HL-60 (cell line): ENCODE results near the gene SLC38A10.

Experiments used
- DNase-seq, 2 experiments: peaks; one replicate each; pipeline ENCODE4 v3.0.0-alpha.2; 2010 to 2020; ENCODE audit warnings: low read depth in 1 of 2, low spot score in 1 of 2
- H3K27ac ChIP-seq: fragments of 250-450 bp; sonication (Bioruptor Pico); replicated peaks from 2 replicates; pipeline ENCODE4 v1.5.1; 2020; ENCODE audit warnings: mild to moderate bottlenecking, moderate library complexity
- H3K27me3 ChIP-seq: fragments of 250-450 bp; sonication (Bioruptor Pico); 2 replicates; pipeline ENCODE4 v1.5.1; 2021; ENCODE audit warnings: mild to moderate bottlenecking, moderate library complexity; ENCODE audit not compliant: insufficient read depth, poor library complexity, severe bottlenecking
- H3K4me3 ChIP-seq: replicated peaks from 2 replicates; pipeline ENCODE4 v1.5.1; 2011; ENCODE audit warnings: mild to moderate bottlenecking, control low read depth, low read length; ENCODE audit not compliant: insufficient read depth
- CTCF ChIP-seq: IDR thresholded peaks from one replicate; pipeline ENCODE4 v1.5.1; 2011; ENCODE audit warnings: low read length, control low read depth, inconsistent platforms; ENCODE audit not compliant: insufficient read depth
- GABPA ChIP-seq: IDR thresholded peaks from 2 replicates; pipeline ENCODE4 v1.6.1; 2012; ENCODE audit warnings: low read depth
- POLR2AphosphoS5 ChIP-seq: IDR thresholded peaks from 2 replicates; pipeline ENCODE4 v1.6.1; 2012; ENCODE audit warnings: low read depth
- REST ChIP-seq: IDR thresholded peaks from 2 replicates; pipeline ENCODE4 v1.6.1; 2012; ENCODE audit warnings: low read depth; ENCODE audit not compliant: insufficient replicate concordance
- SPI1 ChIP-seq: IDR thresholded peaks from 2 replicates; pipeline ENCODE4 v1.6.1; 2012; ENCODE audit warnings: low read depth, mild to moderate bottlenecking, borderline replicate concordance

The SLC38A10 gene

GRCh38 chr17:81221842-81222619, 73.1 kb downstream of the SLC38A10 start:
- Histone ChIP-seq H3K27me3 (no peaks in the 10 kb centered on the region), H3K4me3 (peak overlapping the region; percentile 71), H3K27ac (no peak overlapping the region)
- DNase-seq, result no peak
- TF ChIP-seq REST (no peak), GABPA (no peak)

- Histone ChIP-seq H3K4me3 (no peak overlapping the region), H3K27me3 (no peaks in the 10 kb centered on the region), H3K27ac (no peak overlapping the region)
- DNase-seq, result no peak
- TF ChIP-seq REST, result no peak
- no peak for TF ChIP-seq POLR2AphosphoS5
- TF ChIP-seq GABPA, result no peak
- no peak for TF ChIP-seq CTCF
- no peak for TF ChIP-seq SPI1
Observed at GRCh38 chr17:81221371-81221841, 73.7 kb downstream of the SLC38A10 start.

GRCh38 chr17:81219476-81220180, 75.5 kb downstream of the SLC38A10 start:
- Histone ChIP-seq H3K27me3 (no peaks in the 10 kb centered on the region), H3K4me3 (no peak overlapping the region), H3K27ac (no peak overlapping the region)
- TF ChIP-seq POLR2AphosphoS5 (no peak), CTCF (no peak), GABPA (no peak), SPI1 (no peak), REST (no peak)
- DNase-seq, result no peak
